GM12875 (cell line): ENCODE results near the gene ASCC2.

ENCODE experiments used
- H3K4me3 ChIP-seq: one replicate; pipeline ENCODE4 v1.5.1; 2011; ENCODE audit warnings: low read depth, low read length, control low read depth
- TF ChIP-seq, protein P1 (sequence below): IDR thresholded peaks from 2 replicates; pipeline ENCODE4 v1.5.1; 2011; ENCODE audit warnings: low read depth, mild to moderate bottlenecking, control low read depth, inconsistent platforms, low read length, moderate library complexity, borderline replicate concordance; ENCODE audit not compliant: insufficient read depth

Gene ASCC2

DNA sequence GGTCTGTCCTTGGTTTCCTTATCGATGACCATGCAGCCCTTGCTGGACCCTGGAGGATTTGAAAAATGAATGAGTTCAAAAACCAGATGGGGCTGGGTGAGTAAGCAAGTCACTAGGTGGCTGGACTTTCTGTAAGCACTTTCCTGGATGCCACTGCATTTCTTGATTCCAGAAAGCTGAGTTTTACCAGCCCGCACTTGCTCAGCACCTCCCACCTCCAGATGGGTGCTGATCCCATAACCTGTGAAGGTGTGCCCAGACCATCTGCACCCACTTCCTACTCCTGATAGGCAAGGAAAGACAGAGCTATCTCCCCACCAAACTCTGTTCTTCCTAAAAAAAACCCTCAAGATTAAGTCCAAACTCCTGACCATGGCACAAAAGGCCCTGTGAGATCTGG lies 21.1 kb downstream of the ASCC2 start:
- TF ChIP-seq, protein P1, sequence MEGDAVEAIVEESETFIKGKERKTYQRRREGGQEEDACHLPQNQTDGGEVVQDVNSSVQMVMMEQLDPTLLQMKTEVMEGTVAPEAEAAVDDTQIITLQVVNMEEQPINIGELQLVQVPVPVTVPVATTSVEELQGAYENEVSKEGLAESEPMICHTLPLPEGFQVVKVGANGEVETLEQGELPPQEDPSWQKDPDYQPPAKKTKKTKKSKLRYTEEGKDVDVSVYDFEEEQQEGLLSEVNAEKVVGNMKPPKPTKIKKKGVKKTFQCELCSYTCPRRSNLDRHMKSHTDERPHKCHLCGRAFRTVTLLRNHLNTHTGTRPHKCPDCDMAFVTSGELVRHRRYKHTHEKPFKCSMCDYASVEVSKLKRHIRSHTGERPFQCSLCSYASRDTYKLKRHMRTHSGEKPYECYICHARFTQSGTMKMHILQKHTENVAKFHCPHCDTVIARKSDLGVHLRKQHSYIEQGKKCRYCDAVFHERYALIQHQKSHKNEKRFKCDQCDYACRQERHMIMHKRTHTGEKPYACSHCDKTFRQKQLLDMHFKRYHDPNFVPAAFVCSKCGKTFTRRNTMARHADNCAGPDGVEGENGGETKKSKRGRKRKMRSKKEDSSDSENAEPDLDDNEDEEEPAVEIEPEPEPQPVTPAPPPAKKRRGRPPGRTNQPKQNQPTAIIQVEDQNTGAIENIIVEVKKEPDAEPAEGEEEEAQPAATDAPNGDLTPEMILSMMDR = no peak

DNA sequence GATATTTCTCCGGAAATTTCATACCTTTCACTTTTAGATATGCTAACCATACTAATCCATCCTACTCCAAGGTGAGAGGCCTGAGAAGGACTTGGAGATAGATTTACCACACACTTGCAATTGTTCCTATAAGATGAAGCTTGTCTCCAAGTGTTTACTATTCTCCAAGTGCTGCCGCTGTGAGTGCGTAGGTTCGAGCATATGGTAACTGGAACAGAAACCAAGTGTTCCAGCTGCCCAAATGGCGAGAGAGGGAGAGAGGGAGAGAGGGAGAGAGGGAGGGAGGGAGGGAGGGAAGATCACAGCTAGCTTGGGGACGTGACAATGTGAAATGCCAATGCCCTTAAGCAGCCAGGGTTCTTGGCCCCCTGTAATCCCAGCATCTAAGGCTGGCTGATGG lies 21.5 kb downstream of the ASCC2 start:
- TF ChIP-seq, protein P1 = no peak
- no peak overlapping the region for H3K4me3 ChIP-seq

More for the DNA sequence above, 21.1 kb downstream of the ASCC2 start:
- no peak overlapping the region for H3K4me3 ChIP-seq

DNA sequence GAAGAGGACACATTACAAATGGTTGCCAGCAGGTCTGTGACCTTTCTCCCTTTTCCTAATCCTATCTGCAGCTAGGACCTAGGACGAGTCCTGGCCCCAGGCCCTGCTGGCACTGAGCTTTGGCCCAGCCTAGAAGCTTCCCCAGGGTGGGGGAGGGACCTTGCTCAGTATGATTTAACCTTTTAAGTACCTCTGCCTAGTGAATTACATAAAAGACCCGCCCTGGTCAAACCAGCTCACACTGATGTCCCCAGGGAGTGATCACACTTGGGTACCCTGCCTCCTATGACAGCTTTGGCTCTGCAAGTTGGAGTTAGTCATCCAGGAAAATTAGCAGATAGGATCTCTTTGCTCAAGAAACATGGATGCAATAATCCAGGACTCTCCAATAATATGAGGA lies 21.9 kb downstream of the ASCC2 start:
- H3K4me3 ChIP-seq = no peak overlapping the region

DNA sequence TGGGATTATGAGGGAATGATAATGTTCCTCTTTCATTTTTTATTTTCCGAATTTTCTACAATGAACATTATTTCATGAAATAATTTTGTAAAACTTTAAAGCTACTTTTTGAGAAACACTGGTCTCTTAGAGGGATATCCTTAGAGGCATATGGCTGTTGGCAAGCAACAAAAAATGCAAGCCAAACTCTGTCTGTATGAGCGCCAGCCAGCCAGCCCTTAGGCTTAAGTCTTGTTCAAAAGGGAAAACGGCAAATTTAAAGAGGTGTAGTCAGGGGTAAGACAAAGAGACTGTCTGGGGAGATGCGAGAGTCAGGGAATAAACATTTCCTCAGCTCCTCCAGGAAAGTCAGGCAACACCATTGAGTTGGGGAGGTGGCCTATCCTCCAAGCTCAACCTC lies 22.5 kb downstream of the ASCC2 start:
- TF ChIP-seq, protein P1 = no peak
- no peak overlapping the region for H3K4me3 ChIP-seq

More for the DNA sequence above, 21.9 kb downstream of the ASCC2 start:
- TF ChIP-seq, protein P1 = no peak

DNA sequence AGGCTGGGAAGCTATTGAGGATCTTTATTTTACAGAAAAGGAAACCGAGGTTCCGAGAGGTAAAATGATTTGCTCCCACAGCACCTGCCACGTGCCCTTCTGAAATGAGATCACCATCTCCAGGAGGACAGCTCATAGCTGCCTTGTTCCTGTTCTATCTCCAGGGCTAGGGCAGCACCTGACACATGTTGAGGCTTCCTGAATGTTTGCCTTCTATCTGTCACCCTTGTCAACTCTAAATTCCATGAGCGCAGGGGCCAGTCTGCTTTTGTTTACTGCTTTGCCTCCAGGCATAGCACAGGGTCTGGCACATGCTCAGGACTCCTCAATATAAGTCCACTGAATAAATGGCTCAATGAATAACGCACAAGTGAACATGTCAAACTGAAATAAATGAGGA lies 24.1 kb downstream of the ASCC2 start:
- TF ChIP-seq, protein P1 = no peak
- H3K4me3 ChIP-seq = no peak overlapping the region

DNA sequence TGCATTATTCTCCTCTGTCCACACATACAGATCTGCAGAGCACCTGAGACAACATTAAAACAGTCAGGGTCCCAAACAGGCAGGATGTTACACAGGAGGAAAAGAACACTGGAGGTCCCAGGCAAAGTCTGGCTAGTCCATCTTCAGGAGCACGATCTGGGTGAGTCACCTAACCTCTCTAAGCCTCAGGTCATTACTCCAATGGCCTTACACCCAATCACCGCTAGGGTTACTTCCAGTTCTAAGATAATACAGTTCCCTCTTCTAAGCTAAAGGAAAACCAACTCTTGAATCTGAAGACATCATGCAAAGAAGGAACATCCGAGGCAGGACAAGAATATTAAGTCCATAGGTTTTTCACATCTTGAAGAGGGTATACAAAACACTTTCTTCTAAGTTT lies 24.5 kb downstream of the ASCC2 start:
- no peak overlapping the region for H3K4me3 ChIP-seq
- TF ChIP-seq, protein P1 = no peak

DNA sequence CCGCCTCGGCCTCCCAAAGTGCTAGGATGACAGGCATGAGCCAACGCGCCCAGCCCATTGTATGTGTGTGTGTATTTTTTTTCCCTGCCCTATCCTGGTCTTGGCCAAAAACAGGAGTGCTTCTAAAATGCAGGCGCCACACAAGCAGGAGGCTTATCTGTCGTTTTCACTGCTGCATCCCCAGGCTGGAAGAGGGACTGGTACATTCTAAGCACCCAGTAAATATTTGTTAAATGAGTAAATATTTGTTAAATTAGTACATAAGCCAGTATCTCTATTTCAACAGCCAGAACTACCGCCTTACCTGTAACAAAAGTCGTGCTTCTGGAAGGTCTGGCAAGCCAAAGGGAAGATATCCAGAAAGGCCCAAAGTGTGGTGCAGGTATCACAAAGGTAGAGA lies 24.9 kb downstream of the ASCC2 start:
- no peak overlapping the region for H3K4me3 ChIP-seq
- TF ChIP-seq, protein P1 = no peak
